ENCODE measurements around the gene BRI3BP. TPM values are rescaled to one million over a fixed set of nuclear protein-coding genes. Genes with fewer than 3 reads are reported as not detected.
"Not testable (repeated sequence)": the region's sequence is repeated elsewhere in the genome, so short reads cannot be mapped to it uniquely, and the experiment has no call there.

The BRI3BP gene
- total RNA-seq, 1 donor from 2014 or later, result 6.8 TPM

DNA sequence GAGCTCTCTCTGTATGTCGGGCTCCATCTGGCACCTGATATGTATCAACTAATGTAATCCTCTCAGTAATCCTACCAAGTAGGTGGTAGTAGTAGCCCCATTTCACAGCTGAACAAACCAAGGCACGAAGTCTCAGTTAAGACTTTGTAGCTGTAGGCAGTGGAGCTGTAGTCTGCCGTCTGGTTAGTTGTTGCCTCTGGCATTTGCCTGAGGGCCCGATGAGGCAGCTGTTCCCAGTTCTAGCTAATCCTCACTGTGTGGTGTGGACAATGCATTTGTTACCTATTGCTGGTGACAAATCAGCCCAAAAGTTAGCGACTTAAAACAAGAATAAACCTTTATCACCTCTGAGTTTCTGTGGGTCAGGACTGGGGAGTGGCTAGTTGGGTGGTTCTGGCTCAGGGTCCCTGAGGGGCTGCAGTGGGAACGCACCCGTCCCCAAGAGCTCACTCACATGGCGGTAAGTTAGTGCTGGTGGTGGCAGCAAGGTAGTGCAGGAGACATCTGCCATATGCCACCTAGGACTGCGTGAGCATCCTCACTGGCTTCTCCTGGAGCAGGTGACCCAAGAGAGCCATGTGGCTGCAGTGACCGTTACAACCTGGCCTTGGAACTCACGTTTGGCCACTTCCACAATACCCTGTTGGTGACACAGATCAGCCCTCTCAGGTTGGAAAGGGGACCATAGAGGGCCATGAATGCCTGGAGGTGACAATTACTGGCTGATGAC, 77.4 kb downstream of the BRI3BP start:
- TF ChIP-seq, protein P1, sequence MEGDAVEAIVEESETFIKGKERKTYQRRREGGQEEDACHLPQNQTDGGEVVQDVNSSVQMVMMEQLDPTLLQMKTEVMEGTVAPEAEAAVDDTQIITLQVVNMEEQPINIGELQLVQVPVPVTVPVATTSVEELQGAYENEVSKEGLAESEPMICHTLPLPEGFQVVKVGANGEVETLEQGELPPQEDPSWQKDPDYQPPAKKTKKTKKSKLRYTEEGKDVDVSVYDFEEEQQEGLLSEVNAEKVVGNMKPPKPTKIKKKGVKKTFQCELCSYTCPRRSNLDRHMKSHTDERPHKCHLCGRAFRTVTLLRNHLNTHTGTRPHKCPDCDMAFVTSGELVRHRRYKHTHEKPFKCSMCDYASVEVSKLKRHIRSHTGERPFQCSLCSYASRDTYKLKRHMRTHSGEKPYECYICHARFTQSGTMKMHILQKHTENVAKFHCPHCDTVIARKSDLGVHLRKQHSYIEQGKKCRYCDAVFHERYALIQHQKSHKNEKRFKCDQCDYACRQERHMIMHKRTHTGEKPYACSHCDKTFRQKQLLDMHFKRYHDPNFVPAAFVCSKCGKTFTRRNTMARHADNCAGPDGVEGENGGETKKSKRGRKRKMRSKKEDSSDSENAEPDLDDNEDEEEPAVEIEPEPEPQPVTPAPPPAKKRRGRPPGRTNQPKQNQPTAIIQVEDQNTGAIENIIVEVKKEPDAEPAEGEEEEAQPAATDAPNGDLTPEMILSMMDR (IDR thresholded peaks at IDR 0.05), result no peak
- no peak for DNase-seq (ENCODE audit: low spot score)
- Mint-ChIP-seq H3K27ac (ENCODE audit: unreplicated experiment) (no peak overlapping the region), H3K4me3 (ENCODE audit: unreplicated experiment) (no peak overlapping the region), H3K27me3 (ENCODE audit: low read depth) (no peaks in the 10 kb centered on the region), H3K4me1 (ENCODE audit: low read depth) (peaks cover 23% of the 10 kb centered on the region), H3K36me3 (ENCODE audit: low read depth) (peaks cover 5% of the 10 kb centered on the region), H3K9me3 (ENCODE audit: low read depth) (no peaks in the 10 kb centered on the region)

DNA sequence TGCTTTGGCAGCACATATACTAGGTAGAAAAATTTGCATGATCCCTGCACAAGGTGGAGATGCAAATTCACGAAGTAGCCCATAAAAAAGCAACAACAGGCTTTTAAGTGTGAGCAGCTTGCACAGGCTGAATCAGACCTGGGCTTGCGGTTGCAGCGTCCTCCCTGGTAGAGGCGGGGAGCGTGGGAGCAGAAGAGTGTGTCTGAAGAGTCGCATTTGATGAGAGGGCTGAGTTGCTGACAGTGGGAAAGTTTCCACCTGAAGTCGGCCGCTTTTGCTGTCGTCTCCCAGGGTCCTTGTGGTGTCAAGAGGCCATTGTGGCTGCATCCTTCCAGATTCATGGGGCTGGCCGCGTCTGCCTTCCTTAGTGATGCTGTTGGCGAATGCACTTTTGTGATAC, 78.0 kb downstream of the BRI3BP start:
- Mint-ChIP-seq H3K4me3 (ENCODE audit: unreplicated experiment) (no peak overlapping the region), H3K36me3 (ENCODE audit: low read depth) (peaks cover 11% of the 10 kb centered on the region), H3K27ac (ENCODE audit: unreplicated experiment) (no peak overlapping the region), H3K9me3 (ENCODE audit: low read depth) (no peaks in the 10 kb centered on the region), H3K27me3 (ENCODE audit: low read depth) (no peaks in the 10 kb centered on the region), H3K4me1 (ENCODE audit: low read depth) (peaks cover 18% of the 10 kb centered on the region)
- no peak for DNase-seq (ENCODE audit: low spot score)
- TF ChIP-seq, protein P1 (IDR thresholded peaks at IDR 0.05), result no peak

DNA sequence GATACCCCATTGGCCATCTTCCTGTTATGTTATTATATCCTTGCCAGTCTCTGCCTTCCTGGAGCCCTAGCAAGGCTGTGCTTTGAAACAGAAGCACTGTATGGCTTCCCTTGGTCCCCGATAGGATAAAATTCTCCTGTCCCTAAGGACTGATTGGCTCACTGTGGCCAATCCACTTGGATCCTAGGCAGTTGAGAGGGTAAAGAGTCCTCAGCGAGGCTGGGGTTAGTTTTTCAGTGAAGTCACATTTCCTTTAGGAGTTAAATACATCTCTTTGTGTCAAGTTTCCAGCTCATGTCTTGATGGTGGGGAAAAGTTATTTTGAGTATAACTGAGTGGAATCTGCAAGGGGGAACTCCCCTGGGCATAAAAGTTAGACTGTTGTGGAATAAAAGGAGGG, 79.1 kb downstream of the BRI3BP start:
- no peak overlapping the region for H3K27ac Mint-ChIP-seq (ENCODE audit: unreplicated experiment)
- no peak for DNase-seq (ENCODE audit: low spot score)
- peaks cover 15% of the 10 kb centered on the region for H3K36me3 Mint-ChIP-seq (ENCODE audit: low read depth)
- H3K4me1 Mint-ChIP-seq (ENCODE audit: low read depth), result peaks cover 8% of the 10 kb centered on the region
- no peaks in the 10 kb centered on the region for H3K27me3 Mint-ChIP-seq (ENCODE audit: low read depth)
- no peak overlapping the region for H3K4me3 Mint-ChIP-seq (ENCODE audit: unreplicated experiment)
- TF ChIP-seq, protein P1 (IDR thresholded peaks at IDR 0.05), result no peak
- H3K9me3 Mint-ChIP-seq (ENCODE audit: low read depth), result no peaks in the 10 kb centered on the region

DNA sequence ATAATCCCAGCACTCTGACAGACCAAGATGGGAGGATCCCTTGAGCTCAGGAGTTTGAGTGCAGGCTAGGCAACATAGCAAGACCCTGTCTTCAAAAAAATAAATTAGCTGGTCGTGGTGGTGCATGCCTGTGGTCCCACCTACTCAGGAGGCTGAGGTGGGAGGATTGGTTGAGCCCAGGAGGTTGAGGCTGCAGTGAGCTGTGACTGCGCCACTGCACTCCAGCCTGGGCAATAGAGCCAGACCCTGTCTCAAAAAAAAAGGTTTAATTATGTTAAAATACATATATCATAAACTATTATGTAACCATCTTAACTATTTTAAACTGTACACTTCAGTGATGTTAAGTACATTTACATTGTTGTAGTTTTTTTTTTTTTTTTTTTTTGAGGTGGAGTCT, 80.8 kb downstream of the BRI3BP start:
- H3K9me3 Mint-ChIP-seq (ENCODE audit: low read depth); H3K4me3 Mint-ChIP-seq (ENCODE audit: unreplicated experiment); H3K27me3 Mint-ChIP-seq (ENCODE audit: low read depth); DNase-seq (ENCODE audit: low spot score); H3K4me1 Mint-ChIP-seq (ENCODE audit: low read depth); H3K27ac Mint-ChIP-seq (ENCODE audit: unreplicated experiment): not testable (repeated sequence)
- peaks cover 19% of the 10 kb centered on the region for H3K36me3 Mint-ChIP-seq (ENCODE audit: low read depth)

DNA sequence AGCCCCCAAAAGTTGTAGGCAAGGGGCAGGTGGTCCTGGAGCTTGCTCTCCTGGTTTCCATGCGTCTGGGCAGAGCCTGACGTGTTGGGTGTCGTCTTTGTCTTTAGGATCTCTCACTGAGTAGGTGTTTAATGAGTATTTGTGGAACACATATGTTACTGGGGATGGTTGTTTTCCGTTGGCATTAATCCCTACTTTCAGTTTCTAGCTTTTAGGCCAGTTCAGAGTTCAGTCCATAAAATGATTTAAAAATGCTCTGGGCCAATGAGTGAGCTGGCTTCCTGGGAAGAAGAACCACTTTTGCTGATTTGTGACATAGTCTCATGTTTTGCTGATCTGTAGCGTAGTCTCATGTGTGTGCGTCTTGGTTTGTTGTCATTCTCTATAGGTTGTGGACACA, 82.7 kb downstream of the BRI3BP start:
- no peak overlapping the region for H3K27ac Mint-ChIP-seq (ENCODE audit: unreplicated experiment)
- peaks cover 22% of the 10 kb centered on the region for H3K36me3 Mint-ChIP-seq (ENCODE audit: low read depth)
- H3K27me3 Mint-ChIP-seq (ENCODE audit: low read depth), result no peaks in the 10 kb centered on the region
- H3K4me3 Mint-ChIP-seq (ENCODE audit: unreplicated experiment), result no peak overlapping the region
- TF ChIP-seq, protein P1 (IDR thresholded peaks at IDR 0.05), result no peak
- H3K9me3 Mint-ChIP-seq (ENCODE audit: low read depth), result no peaks in the 10 kb centered on the region
- H3K4me1 Mint-ChIP-seq (ENCODE audit: low read depth), result peaks cover 9% of the 10 kb centered on the region
- no peak for DNase-seq (ENCODE audit: low spot score)

DNA sequence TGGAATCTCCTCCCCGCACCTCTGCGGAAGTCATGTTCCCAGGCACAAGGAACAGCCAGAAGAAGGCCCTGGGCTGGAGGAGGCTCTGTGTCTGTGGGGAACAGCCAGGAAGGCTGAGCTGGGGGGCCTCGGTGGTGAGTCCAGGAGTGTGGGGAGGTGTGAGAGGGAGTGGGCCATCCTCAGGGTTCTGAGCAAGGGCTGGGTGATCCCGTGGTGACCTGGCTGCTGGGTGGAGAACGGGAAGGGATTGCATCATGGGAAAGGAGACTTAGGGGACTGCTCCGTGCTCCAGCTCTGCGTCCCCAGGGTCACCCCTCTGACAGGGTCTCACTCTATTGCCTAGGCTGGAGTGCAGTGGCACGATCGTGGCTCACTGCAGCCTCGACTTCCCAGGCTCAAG, 85.6 kb downstream of the BRI3BP start:
- Mint-ChIP-seq H3K36me3 (ENCODE audit: low read depth) (peaks cover 19% of the 10 kb centered on the region), H3K27me3 (ENCODE audit: low read depth) (no peaks in the 10 kb centered on the region), H3K4me3 (ENCODE audit: unreplicated experiment) (no peak overlapping the region), H3K9me3 (ENCODE audit: low read depth) (no peaks in the 10 kb centered on the region), H3K4me1 (ENCODE audit: low read depth) (peaks cover 9% of the 10 kb centered on the region), H3K27ac (ENCODE audit: unreplicated experiment) (peak overlapping the region; percentile 74)
- DNase-seq (ENCODE audit: low spot score), result no peak
- TF ChIP-seq, protein P1 (IDR thresholded peaks at IDR 0.05), result no peak

Data from chondrocyte (in vitro differentiated cells).